Esophagus muscularis mucosa (tissue), 4 donors: ENCODE results near the gene DNAJA4. TPM values are rescaled to one million over a fixed set of nuclear protein-coding genes. Genes with fewer than 3 reads are reported as not detected.
A peak's percentile ranks its signal among the peaks of the same experiment; 100 is the strongest.

ENCODE experiments used
- DNase-seq: peaks from one replicate; pipeline ENCODE4 v3.0.0-alpha.2; 2017; ENCODE audit errors: extremely low spot score
- H3K27ac ChIP-seq, 4 donors: fragments of 200-600 bp; sonication (generic); replicated peaks in 1 of 4; 1 replicate in 3 of 4; 2 replicates in 1 of 4; pipeline ENCODE4 v1.5.1; 2016 to 2019; ENCODE audit warnings: mild to moderate bottlenecking in 1 of 4
- H3K27me3 ChIP-seq, 4 donors: fragments of 200-600 bp; sonication (generic); one replicate each; pipeline versions ENCODE4 v1.5.1 to v1.6.0; 2016 to 2019
- H3K36me3 ChIP-seq, 4 donors: fragments of 200-600 bp; sonication (generic); one replicate each; pipeline ENCODE4 v1.5.1; 2016 to 2019
- H3K4me1 ChIP-seq, 4 donors: fragments of 200-600 bp; sonication (generic); one replicate each; pipeline ENCODE4 v1.5.1; 2016 to 2019
- H3K4me3 ChIP-seq, 4 donors: fragments of 200-600 bp; sonication (generic); 1 replicate in 2 of 4; 2 replicates in 2 of 4; pipeline ENCODE4 v1.5.1; 2016 to 2019; ENCODE audit warnings: mild to moderate bottlenecking in 4 of 4, moderate library complexity in 1 of 4
- H3K9me3 ChIP-seq, 4 donors: fragments of 200-600 bp; sonication (generic); 1 replicate in 3 of 4; 2 replicates in 1 of 4; pipeline ENCODE4 v1.5.1; 2016 to 2019
- EP300 ChIP-seq: sonication (generic); formaldehyde crosslinking; IDR thresholded peaks from one replicate; pipeline ENCODE4 v1.6.1; 2017; ENCODE audit warnings: antibody characterized with exemption
- POLR2A ChIP-seq: fragments of 450-650 bp; IDR thresholded peaks from one replicate; pipeline ENCODE4 v1.6.1; 2017; ENCODE audit warnings: antibody characterized with exemption, moderate library complexity, mild to moderate bottlenecking, low read depth
- POLR2AphosphoS5 ChIP-seq, 2 donors: sonication (generic); formaldehyde crosslinking; IDR thresholded peaks; one replicate each; pipeline ENCODE4 v1.6.1; 2017; ENCODE audit warnings: antibody characterized with exemption in 2 of 2
- WGBS: methylation state at CpG from one replicate; pipeline ENCODE4 v1.1.5; 2018; 5-methylcytosine and 5-hydroxymethylcytosine counted together
- intact Hi-C: fragments of 100-400 bp; cut with DNase I; formaldehyde crosslinking; loops from one replicate; pipeline ENCODE4 v1.15.1; 2023
- total RNA-seq, 4 donors: library from RNA; depleted of rRNA; stranded (reverse); fragments of >200 nt; gene quantifications; one replicate each; pipeline versions ENCODE4 v1.1.0 to v1.2.1, GENCODE V29; 2016
- TF ChIP-seq, protein P1 (sequence below), 3 experiments: fragments of 200-600 bp in 2 of 3; fragments of 450-650 bp in 1 of 3; sonication (generic) in 2 of 3; IDR thresholded peaks; one replicate each; pipeline ENCODE4 v1.5.1; 2017 to 2019; ENCODE audit warnings: antibody characterized with exemption in 3 of 3, mild to moderate bottlenecking in 2 of 3, moderate library complexity in 1 of 3

DNAJA4 gene
- total RNA-seq, 4 donors from 2014 or later: 11.8 to 23.5 (median 15.8) TPM

DNA sequence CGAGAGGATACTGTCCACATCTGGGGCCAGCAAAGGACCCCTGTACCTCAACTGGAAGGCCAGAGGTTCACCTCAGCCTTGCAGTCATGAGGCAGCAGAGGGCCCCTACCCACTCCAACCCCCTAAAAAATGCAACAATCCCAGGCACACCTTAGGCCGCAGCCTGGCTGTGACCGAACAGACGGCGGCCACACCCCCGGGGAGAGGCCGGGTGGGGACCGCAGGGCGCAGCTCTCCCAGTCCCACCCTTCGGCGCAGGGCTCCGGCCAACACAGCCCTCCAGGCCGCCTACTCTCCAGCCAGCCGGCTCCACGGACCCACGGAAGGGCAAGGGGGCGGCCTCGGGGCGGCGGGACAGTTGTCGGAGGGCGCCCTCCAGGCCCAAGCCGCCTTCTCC is 457 bp upstream of the DNAJA4 start:
- Histone ChIP-seq H3K36me3 (no peaks in the 10 kb centered on the region), H3K4me1 (peaks cover 17 to 52% (median 48%) of the 10 kb centered on the region in 4 donors), H3K9me3 (no peaks in the 10 kb centered on the region), H3K4me3 (peak overlapping the region; percentile 66 to 76 (median 70)), H3K27me3 (no peaks in the 10 kb centered on the region), H3K27ac (peak overlapping the region; percentile 74 to 85 (median 82))
- TF ChIP-seq POLR2AphosphoS5 (IDR thresholded peaks at IDR 0.05): no peak
- no peak for TF ChIP-seq EP300
- TF ChIP-seq POLR2A: no peak
- TF ChIP-seq, protein P1, sequence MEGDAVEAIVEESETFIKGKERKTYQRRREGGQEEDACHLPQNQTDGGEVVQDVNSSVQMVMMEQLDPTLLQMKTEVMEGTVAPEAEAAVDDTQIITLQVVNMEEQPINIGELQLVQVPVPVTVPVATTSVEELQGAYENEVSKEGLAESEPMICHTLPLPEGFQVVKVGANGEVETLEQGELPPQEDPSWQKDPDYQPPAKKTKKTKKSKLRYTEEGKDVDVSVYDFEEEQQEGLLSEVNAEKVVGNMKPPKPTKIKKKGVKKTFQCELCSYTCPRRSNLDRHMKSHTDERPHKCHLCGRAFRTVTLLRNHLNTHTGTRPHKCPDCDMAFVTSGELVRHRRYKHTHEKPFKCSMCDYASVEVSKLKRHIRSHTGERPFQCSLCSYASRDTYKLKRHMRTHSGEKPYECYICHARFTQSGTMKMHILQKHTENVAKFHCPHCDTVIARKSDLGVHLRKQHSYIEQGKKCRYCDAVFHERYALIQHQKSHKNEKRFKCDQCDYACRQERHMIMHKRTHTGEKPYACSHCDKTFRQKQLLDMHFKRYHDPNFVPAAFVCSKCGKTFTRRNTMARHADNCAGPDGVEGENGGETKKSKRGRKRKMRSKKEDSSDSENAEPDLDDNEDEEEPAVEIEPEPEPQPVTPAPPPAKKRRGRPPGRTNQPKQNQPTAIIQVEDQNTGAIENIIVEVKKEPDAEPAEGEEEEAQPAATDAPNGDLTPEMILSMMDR (IDR thresholded peaks at IDR 0.05): no peak
- DNase-seq: no peak
- intact Hi-C loops: no loop called here
- 82% methylated on average over 23 of the region's 23 CpGs for WGBS

DNA sequence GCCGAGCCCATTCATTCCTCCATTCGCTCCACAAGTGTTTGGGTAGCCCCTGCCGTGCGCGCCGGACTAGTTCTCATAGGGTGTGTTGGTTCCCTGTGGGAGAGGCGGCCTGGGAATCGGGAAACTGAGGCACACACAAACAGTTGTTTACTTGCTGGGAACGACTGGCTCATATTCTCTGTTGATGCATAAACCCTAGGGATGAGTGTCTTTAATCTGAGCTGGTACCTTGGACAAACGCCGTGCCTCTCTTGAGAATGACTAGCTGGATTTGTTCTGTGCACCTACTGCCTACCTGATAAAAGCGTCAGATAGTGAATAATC is 737 bp downstream of the DNAJA4 start:
- peak overlapping the region; percentile 66 to 76 (median 70) for H3K4me3 ChIP-seq
- no peaks in the 10 kb centered on the region for H3K27me3 ChIP-seq
- no peak for DNase-seq
- 32% methylated on average over 12 of the region's 12 CpGs for WGBS
- peaks cover 17 to 52% (median 49%) of the 10 kb centered on the region in 4 donors for H3K4me1 ChIP-seq
- no peak for TF ChIP-seq EP300
- TF ChIP-seq POLR2A: no peak
- TF ChIP-seq, protein P1 (IDR thresholded peaks at IDR 0.05): no peak
- TF ChIP-seq POLR2AphosphoS5 (IDR thresholded peaks at IDR 0.05): no peak
- H3K36me3 ChIP-seq: no peaks in the 10 kb centered on the region
- H3K27ac ChIP-seq: peak overlapping the region; percentile 74 to 85 (median 82)
- H3K9me3 ChIP-seq: no peaks in the 10 kb centered on the region
- intact Hi-C loops: no loop called here

DNA sequence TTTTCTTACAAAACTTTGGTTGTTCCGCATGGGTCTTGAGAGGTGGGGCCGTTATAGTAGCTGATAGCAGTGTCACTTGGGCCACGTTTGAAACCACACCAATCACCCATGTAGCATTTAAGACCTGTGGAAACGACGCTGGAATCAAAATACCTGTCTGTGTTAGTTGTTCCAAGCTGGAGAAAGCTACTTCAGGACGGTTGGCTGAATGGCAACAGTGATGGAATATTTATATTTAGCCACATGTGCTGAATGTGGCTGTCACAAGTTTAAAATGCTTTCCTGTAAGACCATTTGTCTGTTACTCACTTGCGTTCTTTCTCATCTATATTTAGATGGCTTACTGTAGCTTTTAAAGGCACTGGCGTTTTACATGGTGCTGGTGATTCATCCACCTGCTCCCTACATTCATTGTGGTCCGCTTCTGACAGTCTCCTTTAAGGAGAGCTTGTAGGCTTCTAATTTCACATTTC is 1.4 kb downstream of the DNAJA4 start:
- DNase-seq: no peak
- intact Hi-C loops: no loop called here
- Histone ChIP-seq H3K27me3 (no peaks in the 10 kb centered on the region), H3K9me3 (no peaks in the 10 kb centered on the region), H3K27ac (peak overlapping the region; percentile 74 to 85 (median 82)), H3K4me1 (peaks cover 17 to 52% (median 49%) of the 10 kb centered on the region in 4 donors), H3K4me3 (peak overlapping the region; percentile 66 to 76 (median 70)), H3K36me3 (peaks cover 0 to 6% (median 1%) of the 10 kb centered on the region in 4 donors)
- no peak for TF ChIP-seq POLR2A
- TF ChIP-seq POLR2AphosphoS5 (IDR thresholded peaks at IDR 0.05): peak; percentile 64 to 76
- TF ChIP-seq, protein P1 (IDR thresholded peaks at IDR 0.05): no peak
- peak; percentile 25 for TF ChIP-seq EP300
- 30% methylated on average over 9 of the region's 9 CpGs for WGBS

DNA sequence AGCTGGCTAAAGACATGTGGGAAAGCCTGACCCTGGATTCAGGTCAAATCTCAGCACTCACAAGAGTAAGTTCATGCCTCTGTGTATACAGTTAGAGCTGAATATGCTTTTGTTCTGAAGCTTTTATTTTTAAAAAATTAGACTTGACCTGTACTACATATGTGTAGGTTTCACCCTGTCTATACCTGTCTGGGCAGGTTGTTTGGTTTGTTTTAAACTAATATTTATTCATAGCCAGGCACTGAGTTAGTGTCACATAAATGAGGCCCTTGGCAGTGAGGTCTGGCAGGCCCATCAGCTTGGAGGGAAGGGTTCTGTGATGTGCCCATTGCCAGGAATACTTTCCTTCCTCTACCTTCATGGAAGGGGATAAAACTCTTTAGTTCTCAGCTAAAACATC is 1.9 kb downstream of the DNAJA4 start:
- Histone ChIP-seq H3K4me1 (peaks cover 17 to 49% (median 48%) of the 10 kb centered on the region in 4 donors), H3K27me3 (no peaks in the 10 kb centered on the region), H3K27ac (peak overlapping the region; percentile 74 to 85 (median 82)), H3K4me3 (peak overlapping the region in 1 of 4 donors; percentile 66), H3K9me3 (no peaks in the 10 kb centered on the region), H3K36me3 (peaks cover 0 to 11% (median 5%) of the 10 kb centered on the region in 4 donors)
- TF ChIP-seq POLR2A (no peak), EP300 (no peak), POLR2AphosphoS5 (IDR thresholded peaks at IDR 0.05) (no peak)
- TF ChIP-seq, protein P1 (IDR thresholded peaks at IDR 0.05): no peak
- intact Hi-C loops: no loop called here
- no peak for DNase-seq

DNA sequence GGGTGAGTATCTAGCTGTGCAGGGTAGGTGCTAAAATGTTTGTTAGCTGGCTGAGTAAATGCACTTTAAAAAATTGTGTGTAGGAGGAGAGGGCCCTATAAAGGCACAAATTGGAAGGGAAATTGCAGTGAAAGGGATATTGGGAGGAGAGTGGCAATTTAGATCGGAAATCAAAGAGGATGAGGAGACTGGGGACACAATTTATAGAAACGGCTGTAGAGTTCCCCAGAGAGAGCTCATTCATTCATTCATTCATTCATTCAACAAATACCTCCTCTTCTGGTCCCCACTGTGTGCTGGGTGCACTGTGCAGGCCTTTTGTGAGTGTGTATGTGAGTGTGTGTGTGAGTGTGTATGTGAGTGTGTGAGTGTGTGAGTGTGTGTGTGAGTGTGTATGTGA is 2.4 kb downstream of the DNAJA4 start:
- H3K4me3 ChIP-seq: no peak overlapping the region
- peak overlapping the region; percentile 74 to 85 (median 82) for H3K27ac ChIP-seq
- H3K27me3 ChIP-seq: no peaks in the 10 kb centered on the region
- intact Hi-C loops: no loop called here
- TF ChIP-seq EP300 (no peak), POLR2AphosphoS5 (IDR thresholded peaks at IDR 0.05) (no peak), POLR2A (no peak)
- TF ChIP-seq, protein P1 (IDR thresholded peaks at IDR 0.05): no peak
- no peak for DNase-seq
- peaks cover 17 to 49% (median 48%) of the 10 kb centered on the region in 4 donors for H3K4me1 ChIP-seq
- peaks cover 0 to 17% (median 8%) of the 10 kb centered on the region in 4 donors for H3K36me3 ChIP-seq
- no peaks in the 10 kb centered on the region for H3K9me3 ChIP-seq
- 75% methylated on average over 2 of the region's 2 CpGs for WGBS
